ENCODE data around the gene NCKAP5.
"Not testable (repeated sequence)": the region's sequence is repeated elsewhere in the genome, so short reads cannot be mapped to it uniquely, and the experiment has no call there.

The NCKAP5 gene

DNA sequence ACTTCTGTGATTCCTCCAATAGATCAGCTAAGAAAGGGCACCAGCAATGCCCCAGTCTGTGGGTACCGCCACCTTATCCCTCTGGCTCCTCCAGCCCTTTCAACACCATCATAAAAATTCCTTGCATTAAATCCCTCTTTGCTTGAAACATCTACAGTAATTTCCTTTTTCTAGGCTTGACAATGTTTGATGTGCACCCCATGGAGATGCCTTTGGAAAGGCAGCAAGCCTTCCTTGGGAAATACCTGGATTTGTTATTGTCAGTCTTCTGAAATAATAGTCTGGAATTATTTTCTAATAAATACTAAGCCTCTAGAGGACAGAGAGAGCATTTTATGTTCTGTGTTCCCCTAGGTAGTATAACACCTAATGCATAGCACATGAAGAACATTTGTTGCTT lies 46.1 kb downstream of the NCKAP5 start:
- DNase-seq (ENCODE audit: low read depth, low spot score) = no peak

DNA sequence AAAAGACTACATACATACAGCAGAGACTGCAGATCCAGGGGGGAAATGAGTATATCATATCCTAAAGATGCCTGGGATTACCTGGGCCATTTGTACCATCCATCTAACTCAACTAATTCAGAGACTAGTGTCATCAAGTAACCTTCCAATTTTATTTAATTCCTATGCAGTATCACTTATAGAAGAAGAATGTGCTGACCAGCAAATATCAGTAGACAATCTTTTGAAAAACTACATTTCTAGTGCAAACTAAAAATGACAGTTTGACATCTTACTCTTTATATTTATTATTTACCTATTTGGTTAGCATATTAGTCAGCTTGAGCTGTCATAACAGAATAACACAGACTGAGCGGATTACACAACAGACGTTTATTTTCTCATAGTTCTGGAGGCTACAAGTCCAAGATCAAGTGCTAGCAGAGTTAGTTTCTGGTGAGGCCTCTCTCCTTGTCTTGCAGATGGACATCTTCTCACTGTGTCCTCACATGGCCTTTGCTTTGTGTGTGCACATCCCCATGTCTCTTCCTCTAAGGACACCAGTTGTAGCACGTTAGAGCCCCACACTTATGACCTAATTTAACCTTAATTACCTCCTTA lies 47.0 kb downstream of the NCKAP5 start:
- no peak for DNase-seq (ENCODE audit: low read depth, low spot score)

DNA sequence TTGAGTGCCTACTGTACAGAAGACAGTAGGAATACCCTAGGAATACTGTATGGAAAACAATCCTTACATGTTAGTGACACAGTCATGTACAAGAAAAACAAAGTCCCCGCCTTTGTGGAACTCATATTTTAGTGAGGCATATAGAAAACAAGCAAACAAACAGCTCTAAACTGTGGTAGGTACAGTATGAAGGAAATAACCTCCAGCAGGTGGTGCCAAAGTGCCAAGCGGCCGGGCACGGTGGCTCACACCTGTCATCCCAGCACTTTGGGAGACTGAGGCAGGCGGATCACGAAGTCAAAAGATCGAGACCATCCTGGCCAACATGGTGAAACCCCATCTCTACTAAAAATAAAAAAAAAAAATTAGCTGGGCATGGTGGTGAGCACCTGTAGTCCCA lies 48.6 kb downstream of the NCKAP5 start:
- not testable (repeated sequence) for DNase-seq (ENCODE audit: low read depth, low spot score)

DNA sequence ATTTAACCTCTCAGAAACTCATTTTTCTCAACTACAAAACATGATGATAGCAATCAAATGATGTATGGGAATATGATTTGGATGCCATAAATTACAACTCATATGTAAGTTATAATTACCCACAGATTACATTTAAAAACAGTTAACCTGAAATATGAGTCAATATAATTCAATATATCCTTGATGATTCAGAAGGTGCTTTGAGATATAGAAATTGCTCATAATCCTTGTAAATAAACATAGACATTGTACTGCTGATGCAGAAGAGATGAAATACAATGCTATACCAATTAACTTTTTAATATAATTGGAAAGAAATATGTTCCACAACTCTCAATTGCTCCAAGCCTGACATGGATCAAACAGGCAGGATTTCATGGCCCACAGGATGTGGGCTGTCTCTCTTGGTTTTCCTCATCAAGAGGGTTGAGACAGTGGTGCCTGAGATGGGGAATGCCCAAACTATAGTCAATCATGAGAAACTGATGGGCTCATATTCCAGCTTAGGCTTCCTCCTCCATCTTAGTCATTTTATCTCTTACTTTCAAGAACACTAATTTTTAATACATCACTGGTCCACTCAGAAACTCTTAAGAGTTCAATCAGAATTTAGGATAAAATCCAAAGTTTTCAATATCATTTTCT lies 49.4 kb downstream of the NCKAP5 start:
- DNase-seq (ENCODE audit: low read depth, low spot score) = no peak

DNA sequence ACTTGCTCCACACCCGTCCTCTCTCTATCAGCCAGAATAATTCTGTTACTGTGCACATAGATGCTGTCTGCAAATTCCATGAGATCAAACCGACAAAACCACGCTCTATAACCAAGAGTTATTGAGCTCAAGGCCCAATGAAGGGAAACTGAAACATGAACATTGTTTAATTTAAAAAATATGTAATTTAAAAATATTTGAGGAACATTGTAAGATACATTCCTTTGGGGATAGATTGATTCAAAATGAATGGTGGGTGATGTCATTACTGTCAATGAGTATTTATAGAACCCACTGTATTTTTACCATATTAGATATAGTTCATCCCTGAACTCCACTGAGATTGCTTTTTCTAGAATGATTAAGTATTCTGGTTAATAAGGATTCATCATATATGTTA lies 50.4 kb downstream of the NCKAP5 start:
- no peak for DNase-seq (ENCODE audit: low read depth, low spot score)

DNA sequence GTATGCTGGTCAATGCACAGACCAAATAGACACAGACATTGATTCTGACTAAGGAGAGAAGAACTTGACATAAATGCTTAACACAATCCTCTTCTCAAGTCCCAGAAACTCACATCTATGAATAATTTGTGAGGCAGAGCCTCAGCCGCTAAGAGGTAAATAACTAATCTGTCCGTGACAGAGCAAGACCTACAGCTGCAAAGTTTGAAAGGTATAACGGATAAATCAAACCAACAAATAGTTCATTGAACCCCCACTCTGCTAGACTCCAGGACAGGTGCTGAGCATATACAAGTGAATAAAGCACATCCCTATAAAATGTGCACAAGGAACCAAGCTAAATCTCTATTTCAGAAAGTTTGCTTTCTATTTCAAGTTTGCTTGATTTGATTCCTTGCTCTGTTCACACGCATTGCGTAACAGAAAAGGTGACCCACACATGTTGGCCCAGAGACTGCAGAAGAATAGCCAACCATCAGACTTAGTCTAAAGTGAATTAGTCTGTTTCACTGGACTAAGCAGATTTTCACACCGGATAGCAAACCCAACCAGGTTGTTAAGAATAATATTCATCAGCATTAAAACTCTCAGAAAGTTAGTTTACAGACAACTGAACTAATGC lies 51.7 kb downstream of the NCKAP5 start:
- DNase-seq (ENCODE audit: low read depth, low spot score) = no peak

DNA sequence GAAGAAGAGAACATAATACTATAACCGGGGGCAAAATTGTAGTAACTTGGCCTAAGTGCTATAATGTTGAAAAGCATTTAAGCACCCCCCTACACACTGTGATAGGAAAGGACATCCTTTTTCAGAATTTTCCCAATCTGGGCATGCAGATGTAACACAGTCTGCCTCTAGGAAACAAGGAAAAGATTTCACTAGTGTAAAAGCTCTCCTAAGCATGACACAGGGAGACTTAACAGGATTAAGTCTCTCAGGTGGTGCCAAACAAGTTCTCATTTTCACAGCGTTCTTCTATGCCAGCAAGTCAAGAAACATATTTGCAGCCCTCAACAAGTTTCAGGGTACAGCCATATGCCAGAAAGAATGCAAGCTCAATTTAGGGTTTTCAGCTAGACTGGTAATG lies 53.0 kb downstream of the NCKAP5 start:
- DNase-seq (ENCODE audit: low read depth, low spot score) = no peak

DNA sequence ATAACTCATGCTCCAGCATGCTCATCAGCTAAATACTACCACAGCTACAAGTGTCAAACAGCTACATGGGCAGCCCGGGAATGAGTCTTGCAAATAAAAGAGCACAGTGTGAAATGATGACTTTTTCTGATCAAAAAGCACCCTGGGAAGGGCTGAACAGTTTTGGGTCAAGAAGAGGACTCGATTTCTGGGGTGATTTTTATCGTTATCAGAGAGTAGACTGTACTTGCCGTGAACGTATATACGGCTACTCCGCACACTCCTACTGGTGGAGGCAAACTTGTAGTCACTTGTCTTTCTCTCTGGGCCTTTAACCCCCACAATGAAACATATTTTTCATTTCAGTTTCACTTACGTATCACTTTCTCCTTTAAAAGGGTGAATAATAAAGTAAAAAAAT lies 54.4 kb downstream of the NCKAP5 start:
- DNase-seq (ENCODE audit: low read depth, low spot score) = no peak

DNA sequence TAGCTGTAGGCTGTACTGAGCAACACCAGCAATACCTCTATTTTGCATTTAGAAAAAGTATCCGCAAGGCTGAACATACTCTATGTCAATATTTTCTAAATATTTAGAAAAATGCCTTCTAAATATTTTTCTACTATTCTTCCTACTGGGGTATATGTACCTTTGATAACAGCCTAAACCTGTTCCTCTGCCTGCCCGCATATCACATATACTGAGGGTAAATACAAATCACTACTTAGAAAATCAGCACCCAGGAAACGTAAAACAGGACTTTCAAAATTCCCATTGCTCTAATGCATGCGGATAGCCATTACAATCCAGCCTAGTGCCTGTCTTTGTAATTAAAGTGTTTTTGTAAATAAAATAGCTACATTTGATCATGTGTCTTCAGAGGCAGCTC lies 56.1 kb downstream of the NCKAP5 start:
- DNase-seq (ENCODE audit: low read depth, low spot score) = no peak

DNA sequence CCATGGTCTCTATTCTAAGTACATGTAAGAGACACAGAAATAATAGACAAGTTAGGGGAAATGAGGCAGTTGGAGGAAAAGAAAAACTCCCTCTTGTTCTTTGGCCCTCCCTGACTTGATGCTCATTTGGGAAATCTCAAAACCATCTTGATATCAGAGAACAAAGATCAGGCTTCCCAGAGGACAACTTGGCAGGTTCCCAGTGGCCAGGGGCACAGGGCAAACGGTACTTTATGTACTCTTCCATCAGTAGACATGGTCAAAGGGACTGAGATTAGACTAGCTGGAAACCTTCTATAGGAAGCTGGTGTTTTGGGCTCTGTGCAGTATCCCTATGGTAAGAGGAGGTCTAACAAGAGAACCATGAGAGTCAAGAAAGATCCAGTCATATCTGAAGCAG lies 56.6 kb downstream of the NCKAP5 start:
- DNase-seq (ENCODE audit: low read depth, low spot score) = no peak

DNA sequence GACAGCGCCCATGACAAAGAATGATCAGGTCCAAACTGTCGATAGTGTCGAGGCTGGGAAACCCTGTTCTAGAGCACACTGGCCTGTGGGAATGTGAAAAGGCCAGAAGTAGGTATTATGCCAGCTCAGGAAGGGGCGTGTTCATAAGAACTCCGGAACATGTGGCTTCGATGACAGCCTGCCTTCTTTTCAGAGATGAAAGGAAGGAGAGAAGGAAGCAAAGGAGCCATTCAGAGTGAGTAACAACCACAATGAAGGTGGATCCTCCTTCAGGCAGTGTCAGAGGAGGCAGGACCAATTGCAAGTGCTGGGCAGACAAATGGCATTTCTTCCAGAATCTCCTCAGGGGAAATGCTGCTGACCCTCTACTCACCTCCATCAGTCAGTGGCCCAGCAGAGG lies 58.5 kb downstream of the NCKAP5 start:
- DNase-seq (ENCODE audit: low read depth, low spot score) = no peak

DNA sequence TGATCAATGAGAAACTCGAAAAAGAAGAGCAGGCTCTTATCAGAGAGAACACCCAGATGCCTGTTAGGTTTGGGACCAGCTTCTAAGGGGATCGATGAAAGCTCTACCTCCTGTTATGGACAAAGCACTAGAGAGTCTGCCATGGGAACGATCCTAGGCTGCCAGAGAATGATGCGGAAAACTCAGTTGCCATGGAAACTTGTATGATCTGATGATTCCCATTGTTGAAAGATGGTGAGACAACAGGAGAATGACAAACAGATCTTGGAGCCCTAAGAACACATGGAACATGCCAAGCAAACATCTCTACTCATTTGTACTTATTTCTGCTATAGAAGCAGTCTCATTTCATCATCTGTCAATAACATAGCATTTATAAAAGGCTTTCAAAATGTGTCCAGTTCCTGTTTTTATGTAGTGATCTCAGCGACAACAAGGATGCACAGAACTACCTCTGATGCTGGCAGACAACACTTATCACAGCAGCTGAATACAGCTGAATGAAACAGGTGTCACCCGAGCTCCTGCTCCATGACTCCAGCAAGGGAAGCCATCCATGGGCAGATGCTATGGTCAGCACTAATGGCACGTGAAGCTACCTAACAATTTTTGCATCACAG lies 59.6 kb downstream of the NCKAP5 start:
- DNase-seq (ENCODE audit: low read depth, low spot score) = no peak

DNA sequence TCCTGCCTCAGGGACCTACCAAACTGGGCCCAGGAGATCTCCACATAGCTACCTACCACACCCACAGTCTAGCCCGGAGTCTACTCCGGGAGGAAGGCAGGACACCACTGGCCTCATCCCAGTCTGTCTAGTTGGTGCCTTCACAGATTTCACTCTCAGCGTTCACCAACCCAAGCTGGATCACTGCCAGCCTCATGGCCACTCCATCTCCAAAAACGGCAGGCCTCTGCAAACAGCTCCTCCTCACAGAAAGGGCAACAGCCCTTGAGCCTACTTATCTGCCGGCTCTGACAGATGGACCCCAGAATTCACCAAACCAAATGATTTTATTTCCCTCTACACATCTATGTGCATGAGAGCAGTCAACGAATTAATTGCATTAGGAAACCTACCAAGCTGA lies 61.3 kb downstream of the NCKAP5 start:
- DNase-seq (ENCODE audit: low read depth, low spot score) = no peak

DNA sequence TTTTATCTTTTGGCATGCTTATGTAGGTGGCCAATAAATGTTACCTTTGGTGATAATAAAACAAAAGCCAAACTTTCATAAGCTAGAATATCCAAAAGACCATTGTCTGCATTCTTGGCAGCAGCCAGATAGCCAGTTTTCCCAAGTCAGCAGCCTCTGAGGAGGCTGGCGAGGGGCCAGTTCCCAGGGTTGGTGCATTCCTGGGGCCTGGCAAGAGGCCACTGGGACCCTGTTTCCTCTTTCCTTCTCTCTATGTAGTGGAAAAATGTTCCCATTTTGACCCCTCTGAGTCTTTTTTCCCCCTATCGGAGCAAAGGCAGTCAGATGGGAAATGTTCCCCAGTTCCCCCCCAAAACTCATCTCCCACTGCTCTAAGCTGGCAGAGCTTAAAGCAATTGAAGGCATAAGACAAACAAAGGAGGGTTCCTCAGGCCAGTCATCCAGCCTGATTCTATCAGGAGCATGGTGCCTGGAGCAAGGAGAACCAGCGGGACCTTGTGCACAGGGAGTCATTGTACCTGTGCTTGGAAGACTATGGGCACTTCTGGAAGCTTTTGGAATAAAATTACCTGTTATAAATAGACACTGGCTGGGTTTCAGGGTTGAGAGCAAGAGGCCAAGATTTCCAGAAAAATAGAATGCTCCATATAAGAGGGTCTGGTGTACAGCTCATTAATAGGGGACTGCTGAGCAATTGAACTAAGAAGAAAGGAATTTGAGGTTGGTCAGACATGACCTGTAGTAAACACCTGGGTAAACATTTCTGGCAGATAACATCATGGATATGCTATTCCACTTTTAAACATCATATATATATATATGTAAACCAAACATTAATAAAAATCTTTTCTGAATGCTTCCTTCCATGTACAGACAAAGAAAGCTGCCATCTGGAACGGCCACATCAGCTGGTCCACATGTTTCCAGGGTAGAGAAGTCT lies 63.4 kb downstream of the NCKAP5 start:
- DNase-seq (ENCODE audit: low read depth, low spot score) = no peak

DNA sequence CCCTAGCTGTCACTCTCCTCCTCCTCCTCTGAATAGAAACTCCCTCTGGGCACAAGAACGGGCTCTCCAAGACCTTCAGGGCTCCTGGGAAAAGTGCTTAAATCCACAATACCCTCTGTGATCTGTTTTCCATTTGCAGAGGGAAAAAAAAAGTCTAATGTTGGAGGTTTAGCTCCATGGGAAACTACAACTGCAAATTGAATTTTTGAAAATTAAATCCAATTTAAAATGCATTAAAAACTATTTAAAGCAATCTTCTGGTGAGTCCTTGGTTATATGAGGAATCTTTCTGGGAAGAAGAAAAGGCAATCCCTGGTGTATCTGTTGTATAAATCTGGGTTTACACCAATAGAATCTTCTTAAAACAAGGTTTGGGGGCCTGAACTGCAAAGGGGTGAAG lies 64.3 kb downstream of the NCKAP5 start:
- DNase-seq (ENCODE audit: low read depth, low spot score) = no peak

DNA sequence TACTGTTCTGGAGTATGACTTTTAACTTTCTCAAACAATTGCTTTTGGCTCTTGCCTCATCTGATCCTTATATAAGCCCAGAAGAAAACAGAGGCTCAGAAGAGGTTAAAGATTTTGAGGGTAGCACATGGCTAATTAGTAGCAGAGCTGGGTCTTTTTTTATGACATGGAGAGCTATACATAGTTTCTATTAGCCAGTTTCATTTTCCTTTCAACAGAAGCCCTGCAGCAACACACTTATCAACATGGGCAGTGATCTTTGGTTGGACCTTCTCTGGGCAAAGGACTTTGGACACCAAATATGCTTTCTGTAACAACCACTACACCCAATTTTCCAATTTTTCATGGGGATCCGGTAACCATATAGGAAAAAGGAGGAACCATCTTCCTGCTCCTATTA lies 64.9 kb downstream of the NCKAP5 start:
- DNase-seq (ENCODE audit: low read depth, low spot score) = no peak

DNA sequence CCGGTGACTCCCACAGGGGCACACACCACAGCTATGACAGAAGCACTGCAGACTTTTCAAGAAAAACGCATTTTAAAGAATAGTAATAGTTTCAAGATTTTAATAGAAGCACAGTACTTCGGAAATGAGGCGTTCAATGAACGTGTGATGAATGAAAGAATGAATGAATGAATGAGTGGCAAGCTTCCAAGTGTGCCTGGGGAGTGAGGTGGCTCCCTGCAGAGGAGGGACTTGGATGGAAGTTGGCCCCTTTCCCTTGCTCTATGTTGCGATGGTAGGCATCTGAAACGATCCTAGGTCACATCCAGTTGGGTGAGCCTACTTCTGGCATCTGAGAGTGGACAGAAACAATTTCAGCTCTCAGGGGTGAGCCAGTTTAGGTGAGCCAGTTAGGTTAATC lies 65.6 kb downstream of the NCKAP5 start:
- no peak for DNase-seq (ENCODE audit: low read depth, low spot score)

DNA sequence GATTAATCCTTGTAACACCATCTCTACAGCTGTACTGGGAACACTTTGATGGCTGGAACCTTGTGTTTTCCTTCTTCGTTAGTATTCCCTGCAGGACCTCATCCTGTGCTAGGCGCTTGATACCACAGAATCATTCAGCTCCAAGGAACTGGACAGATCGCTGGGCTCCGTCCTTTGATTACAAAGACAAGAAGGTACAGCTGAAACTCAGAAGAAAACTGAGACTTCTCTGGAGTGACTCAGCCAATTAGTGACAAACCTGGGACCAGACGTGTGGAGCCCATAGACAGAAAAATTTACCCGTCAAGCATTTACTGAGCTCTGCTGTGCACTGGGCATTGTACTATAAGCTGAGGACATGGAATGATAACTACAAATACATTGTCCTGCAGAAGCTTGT lies 67.3 kb downstream of the NCKAP5 start:
- DNase-seq (ENCODE audit: low read depth, low spot score) = no peak

DNA sequence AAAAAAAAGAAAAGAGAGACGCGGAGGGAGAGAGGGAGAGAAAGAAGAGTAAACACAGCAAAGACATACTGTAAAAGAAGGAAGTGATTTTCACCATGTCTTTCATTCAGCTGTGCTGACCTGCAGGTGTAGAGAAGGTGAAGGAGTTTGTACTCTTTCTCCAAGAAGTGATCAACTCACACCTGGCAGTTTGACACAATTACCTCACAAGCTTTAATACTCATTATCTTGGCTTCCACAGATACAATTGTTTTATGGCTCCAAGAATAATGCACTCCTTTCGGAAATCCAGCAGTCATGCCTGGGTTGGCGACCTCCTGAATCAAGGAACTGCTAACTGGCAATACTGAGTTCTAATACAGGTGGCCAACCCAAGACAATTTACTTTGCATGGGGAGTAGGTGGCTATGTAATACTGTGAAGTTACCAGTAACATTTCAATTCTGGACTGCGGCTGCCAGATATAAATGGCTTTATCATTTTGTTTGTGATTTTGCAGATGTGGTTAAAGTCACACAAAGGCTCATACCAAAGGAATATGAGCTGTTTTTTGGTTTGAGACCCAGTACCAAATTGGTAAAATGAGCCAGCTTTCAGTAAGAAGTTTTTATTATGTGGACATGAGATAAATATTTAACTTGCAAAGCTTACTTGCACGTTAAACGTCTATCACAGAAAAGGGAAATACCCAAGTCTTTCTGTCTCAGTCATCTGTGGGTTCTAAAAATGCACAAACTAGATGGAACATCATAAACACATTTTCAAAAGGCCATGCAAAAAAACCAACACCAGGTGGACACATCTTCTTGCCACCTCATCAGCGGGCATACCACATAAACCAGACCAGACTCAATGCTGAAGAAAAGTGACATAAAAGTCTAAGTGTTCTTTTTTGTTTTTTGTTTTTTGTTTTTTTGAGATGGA lies 69.3 kb downstream of the NCKAP5 start:
- no peak for DNase-seq (ENCODE audit: low read depth, low spot score)

DNA sequence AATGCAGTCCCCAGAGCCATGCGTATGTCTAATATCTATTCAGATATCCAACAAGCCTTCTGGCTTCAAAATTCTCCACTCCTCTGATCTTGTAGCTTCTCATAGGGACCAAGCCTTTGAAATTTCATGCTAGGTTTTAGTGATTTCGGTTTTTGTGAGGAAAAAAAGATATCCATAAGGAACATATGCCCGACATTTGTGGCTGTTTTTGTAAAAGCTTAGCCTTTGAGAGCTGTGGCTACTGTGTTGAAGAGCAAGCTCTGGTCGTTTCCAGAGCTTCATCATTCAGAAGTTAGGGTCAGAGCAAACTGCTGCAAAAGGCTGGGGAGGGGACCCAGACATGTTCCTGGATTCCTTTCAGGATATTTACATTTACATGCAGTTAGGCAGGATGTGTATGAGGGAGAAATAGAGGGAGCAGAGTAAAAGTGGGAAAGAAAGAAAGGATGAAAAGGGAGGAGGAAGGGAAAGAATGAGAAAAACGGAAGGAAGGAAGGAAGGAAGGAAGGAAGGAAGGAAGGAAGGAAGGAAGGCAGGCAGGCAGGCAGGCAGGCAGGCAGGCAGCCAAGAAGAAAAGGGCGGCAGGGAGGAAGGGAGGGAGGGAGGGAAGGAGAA lies 70.2 kb downstream of the NCKAP5 start:
- no peak for DNase-seq (ENCODE audit: low read depth, low spot score)
